GM12878 (cell line): Measurements from ENCODE around the gene MCM9. TPM values are rescaled to one million over a fixed set of nuclear protein-coding genes. Genes with fewer than 3 reads are reported as not detected.

Source experiments
- ASH2L ChIP-seq: fragments of 300-600, 200-600 bp; sonication (generic); IDR thresholded peaks from 2 replicates; pipeline ENCODE4 v1.6.1; 2017; ENCODE audit warnings: low read depth, mild to moderate bottlenecking, borderline replicate concordance
- BACH1 ChIP-seq: fragments of 450-650 bp; IDR thresholded peaks from 2 replicates; pipeline ENCODE4 v1.6.1; 2017; ENCODE audit warnings: mild to moderate bottlenecking, borderline replicate concordance
- BRCA1 ChIP-seq: IDR thresholded peaks from 2 replicates; pipeline ENCODE4 v1.6.1; 2011; ENCODE audit warnings: low read depth, low read length, improper control_type of control experiment
- CBX3 ChIP-seq: fragments of 200-600 bp; sonication (generic); IDR thresholded peaks from 2 replicates; pipeline ENCODE4 v1.6.1; 2016; ENCODE audit warnings: low read depth, borderline replicate concordance
- CHD4 ChIP-seq: fragments of 200-600 bp; sonication (generic); IDR thresholded peaks from 2 replicates; pipeline ENCODE4 v1.6.1; 2016; ENCODE audit warnings: mild to moderate bottlenecking
- ETV6 ChIP-seq, 2 experiments: fragments of 450-650 bp in 1 of 2; IDR thresholded peaks in 1 of 2; conservative IDR thresholded peaks in 1 of 2; 2 replicates each; pipeline ENCODE4 v1.6.1; 2014; ENCODE audit warnings: antibody characterized with exemption in 1 of 2, borderline replicate concordance in 1 of 2, low read depth in 1 of 2, mild to moderate bottlenecking in 1 of 2, moderate library complexity in 1 of 2
- GABPA ChIP-seq: IDR thresholded peaks from 2 replicates; pipeline ENCODE4 v1.6.1; 2014; ENCODE audit warnings: antibody characterized with exemption, low read depth, mild to moderate bottlenecking, inconsistent platforms
- GATAD2B ChIP-seq: fragments of 450-650 bp; conservative IDR thresholded peaks from 2 replicates; pipeline ENCODE4 v1.6.1; 2017; ENCODE audit warnings: low read depth, mild to moderate bottlenecking, moderate library complexity
- IRF4 ChIP-seq: IDR thresholded peaks from 2 replicates; pipeline ENCODE4 v1.6.1; 2011; ENCODE audit warnings: low read depth, low read length
- JUND ChIP-seq: IDR thresholded peaks from 2 replicates; pipeline ENCODE4 v1.6.1; 2012; ENCODE audit warnings: low read depth, mild to moderate bottlenecking, low read length, improper control_type of control experiment, moderate library complexity
- KLF5 ChIP-seq: fragments of 450-650 bp; IDR thresholded peaks from 2 replicates; pipeline ENCODE4 v1.6.1; 2014; ENCODE audit warnings: mild to moderate bottlenecking; ENCODE audit not compliant: partially characterized antibody
- MEF2B ChIP-seq: fragments of 450-650 bp; IDR thresholded peaks from 2 replicates; pipeline ENCODE4 v1.6.1; 2018; ENCODE audit warnings: mild to moderate bottlenecking, moderate library complexity; ENCODE audit not compliant: partially characterized antibody, poor library complexity, severe bottlenecking
- MYB ChIP-seq: fragments of 150-350 bp; IDR thresholded peaks from 2 replicates; pipeline ENCODE4 v1.6.1; 2014; ENCODE audit warnings: mild to moderate bottlenecking, low read depth, low read length, borderline replicate concordance
- NBN ChIP-seq: fragments of 450-650 bp; IDR thresholded peaks from 2 replicates; pipeline ENCODE4 v1.6.1; 2016
- NFIC ChIP-seq: IDR thresholded peaks from 2 replicates; pipeline ENCODE4 v1.6.1; 2012; ENCODE audit warnings: low read depth, mild to moderate bottlenecking, inconsistent platforms, low read length, moderate library complexity
- NFYB ChIP-seq: IDR thresholded peaks from 2 replicates; pipeline ENCODE4 v1.6.1; 2011; ENCODE audit warnings: low read depth, mild to moderate bottlenecking, low read length, improper control_type of control experiment, moderate library complexity; ENCODE audit not compliant: insufficient read depth
- PML ChIP-seq: IDR thresholded peaks from 2 replicates; pipeline ENCODE4 v1.6.1; 2012; ENCODE audit warnings: low read length, inconsistent platforms
- POLR2AphosphoS2 ChIP-seq: IDR thresholded peaks from 2 replicates; pipeline ENCODE4 v1.6.1; 2011; ENCODE audit warnings: low read depth, mild to moderate bottlenecking, low read length, improper control_type of control experiment, moderate library complexity
- POLR2AphosphoS5 ChIP-seq: IDR thresholded peaks from 2 replicates; pipeline ENCODE4 v1.6.1; 2011; ENCODE audit warnings: mild to moderate bottlenecking, low read length, inconsistent platforms
- RAD51 ChIP-seq: fragments of 450-650 bp; IDR thresholded peaks from 2 replicates; pipeline ENCODE4 v1.6.1; 2016; ENCODE audit warnings: moderate library complexity, mild to moderate bottlenecking, inconsistent platforms
- RELA ChIP-seq: fragments of 450-650 bp; IDR thresholded peaks from 2 replicates; pipeline ENCODE4 v1.8.0; 2014; ENCODE audit warnings: borderline replicate concordance; ENCODE audit not compliant: partially characterized antibody
- RUNX3 ChIP-seq: IDR thresholded peaks from 2 replicates; pipeline ENCODE4 v1.6.1; 2012; ENCODE audit warnings: low read length, inconsistent platforms
- SMAD1 ChIP-seq: fragments of 450-650 bp; IDR thresholded peaks from 2 replicates; pipeline ENCODE4 v1.6.1; 2018; ENCODE audit warnings: mild to moderate bottlenecking, low read depth; ENCODE audit not compliant: partially characterized antibody
- SRF ChIP-seq, 2 experiments: IDR thresholded peaks; 2 replicates each; pipeline ENCODE4 v1.6.1; 2011; ENCODE audit warnings: low read depth in 2 of 2, low read length in 2 of 2, mild to moderate bottlenecking in 1 of 2, moderate library complexity in 1 of 2
- SUZ12 ChIP-seq: fragments of 200-600 bp; sonication (generic); IDR thresholded peaks from one replicate; pipeline ENCODE4 v1.6.1; 2018; ENCODE audit warnings: antibody characterized with exemption, mild to moderate bottlenecking; ENCODE audit not compliant: unreplicated experiment
- TCF7 ChIP-seq: IDR thresholded peaks from 2 replicates; pipeline ENCODE4 v1.6.1; 2014; ENCODE audit warnings: antibody characterized with exemption, borderline replicate concordance
- ZNF217 ChIP-seq: fragments of 450-650 bp; IDR thresholded peaks from 2 replicates; pipeline ENCODE4 v1.6.1; 2017; ENCODE audit warnings: antibody characterized with exemption, mild to moderate bottlenecking
- ZNF24 ChIP-seq: fragments of 450-650 bp; IDR thresholded peaks from 2 replicates; pipeline ENCODE4 v1.6.1; 2017; ENCODE audit warnings: antibody characterized with exemption, mild to moderate bottlenecking
- ZZZ3 ChIP-seq: IDR thresholded peaks from 2 replicates; pipeline ENCODE4 v1.6.1; 2011; ENCODE audit warnings: low read depth; ENCODE audit not compliant: control insufficient read depth, insufficient read length
- polyA plus RNA-seq, 11 experiments: library from polyadenylated mRNA; depleted of rRNA in 4 of 11; unstranded in 6 of 11; stranded (reverse) in 5 of 11; fragments of >200 nt; fragmentation: Nextera tagmentation in 4 of 11; fragmentation: Illumina TruSeq in 1 of 11; extraction: Ambion mirVana in 4 of 11; extraction: Trizol in 1 of 11; gene quantifications; 1 replicate in 1 of 11; 2 replicates in 10 of 11; pipeline versions ENCODE4 v1.2.1 to v1.2.3, GENCODE V29; 2011 to 2016; ENCODE audit warnings: inconsistent platforms in 2 of 11, missing spikeins in 2 of 11, low read depth in 1 of 11
- total RNA-seq, 4 experiments: library from RNA; depleted of rRNA in 3 of 4; stranded (reverse); fragments of >200 nt in 3 of 4; fragmentation: Illumina TruSeq in 1 of 4; extraction: Trizol in 1 of 4; gene quantifications; 2 replicates each; pipeline versions ENCODE4 v1.2.1 to v1.2.3, GENCODE V29; 2013 to 2021
- TF ChIP-seq, protein P1 (sequence below): fragments of 450-650 bp; IDR thresholded peaks from 2 replicates; pipeline ENCODE4 v1.6.1; 2017; ENCODE audit warnings: mild to moderate bottlenecking

The MCM9 gene
- total and polyA plus RNA-seq, 10 of the 15 experiments (the other 5 are each of a cell fraction or from before 2014, with no cell fraction given), result 3.4 to 18.5 (median 9.7) TPM

DNA sequence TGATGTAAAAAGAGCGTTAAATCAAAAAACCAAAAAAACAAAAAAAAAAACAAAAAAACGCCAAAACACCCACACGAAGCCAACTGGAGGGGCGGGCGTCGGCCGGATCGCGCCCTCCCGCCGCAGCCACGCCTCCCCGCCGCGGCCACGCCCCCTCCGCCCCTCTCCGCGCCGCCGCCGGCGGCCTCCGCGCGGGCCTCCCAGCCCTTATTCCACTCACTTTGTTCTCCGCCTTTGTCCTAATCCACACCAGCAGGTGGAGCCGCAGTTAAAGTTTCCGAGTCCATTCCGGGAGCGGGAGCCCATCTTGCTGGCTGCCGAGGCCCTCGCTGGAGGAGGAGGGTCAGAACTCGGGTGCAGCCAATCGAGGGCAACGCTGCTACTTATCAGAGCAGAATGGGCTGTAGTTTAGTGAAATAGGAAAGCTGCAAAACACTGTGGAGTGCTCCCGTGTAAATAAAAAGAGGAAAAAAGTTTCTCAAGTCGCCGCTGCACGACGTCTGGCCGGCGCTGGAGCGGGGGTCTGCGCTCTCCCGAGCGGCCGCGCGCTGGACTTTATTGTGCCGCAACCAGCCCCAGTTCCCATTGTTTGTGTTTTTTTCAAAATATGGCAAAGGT lies 41.0 kb downstream of the MCM9 start, which contains the start of gene ASF1A (continued):
- TF ChIP-seq POLR2AphosphoS5 (peak; percentile 52), MYB (no peak), BRCA1 (no peak), SUZ12 (no peak), RELA (no peak), SMAD1 (no peak), JUND (no peak), GABPA (no peak), SRF (IDR thresholded peaks at IDR 0.05; ENCODE audit: low read depth in 2 of 2, low read length in 2 of 2) (peak in 1 of 2 experiments; percentile 67; a peak in 1 of 4 replicates), NFYB (peak; percentile 73; the same call in 1 of the 2 replicates), NBN (no peak), IRF4 (0 out of 2 replicates have a peak, but pooled peaks have one; percentile 17), KLF5 (no peak), POLR2AphosphoS2 (no peak), MEF2B (no peak), ZNF24 (0 out of 2 replicates have a peak, but pooled peaks have one; percentile 60), BACH1 (peak; percentile 96), CBX3 (no peak), ETV6 (conservative IDR thresholded peaks at IDR 0.05 in 1 of 2, IDR thresholded peaks at IDR 0.05 in 1 of 2; ENCODE audit: borderline replicate concordance in 1 of 2, low read depth in 1 of 2) (no peak), TCF7 (no peak), CHD4 (no peak), GATAD2B (no peak; the same call in 1 of the 2 replicates), ZNF217 (no peak), PML (peak; percentile 70; the same call in 1 of the 2 replicates), ZZZ3 (no peak), RAD51 (no peak), ASH2L (0 out of 2 replicates have a peak, but pooled peaks have one; percentile 35), RUNX3 (no peak; the same call in 1 of the 2 replicates), NFIC (no peak)
- TF ChIP-seq, protein P1, sequence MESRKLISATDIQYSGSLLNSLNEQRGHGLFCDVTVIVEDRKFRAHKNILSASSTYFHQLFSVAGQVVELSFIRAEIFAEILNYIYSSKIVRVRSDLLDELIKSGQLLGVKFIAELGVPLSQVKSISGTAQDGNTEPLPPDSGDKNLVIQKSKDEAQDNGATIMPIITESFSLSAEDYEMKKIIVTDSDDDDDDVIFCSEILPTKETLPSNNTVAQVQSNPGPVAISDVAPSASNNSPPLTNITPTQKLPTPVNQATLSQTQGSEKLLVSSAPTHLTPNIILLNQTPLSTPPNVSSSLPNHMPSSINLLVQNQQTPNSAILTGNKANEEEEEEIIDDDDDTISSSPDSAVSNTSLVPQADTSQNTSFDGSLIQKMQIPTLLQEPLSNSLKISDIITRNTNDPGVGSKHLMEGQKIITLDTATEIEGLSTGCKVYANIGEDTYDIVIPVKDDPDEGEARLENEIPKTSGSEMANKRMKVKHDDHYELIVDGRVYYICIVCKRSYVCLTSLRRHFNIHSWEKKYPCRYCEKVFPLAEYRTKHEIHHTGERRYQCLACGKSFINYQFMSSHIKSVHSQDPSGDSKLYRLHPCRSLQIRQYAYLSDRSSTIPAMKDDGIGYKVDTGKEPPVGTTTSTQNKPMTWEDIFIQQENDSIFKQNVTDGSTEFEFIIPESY, result no peak
